G401 (cell line): ENCODE measurements around the gene UGT3A1. TPM values are rescaled to one million over a fixed set of nuclear protein-coding genes. Genes with fewer than 3 reads are reported as not detected.
"Not testable (repeated sequence)": the region's sequence is repeated elsewhere in the genome, so short reads cannot be mapped to it uniquely, and the experiment has no call there.

ENCODE experiments used
- DNase-seq: peaks from one replicate; pipeline ENCODE4 v3.0.0-alpha.2; 2015; ENCODE audit warnings: low spot score
- in situ Hi-C: cut with HindIII; loops from 2 replicates; pipeline ENCODE4 v1.10.0; 2016; ENCODE audit warnings: low sequenced_read_pairs, mixed read lengths
- total RNA-seq: library from RNA; depleted of rRNA; stranded (reverse); fragments of >200 nt; shearing (Covaris generic); gene quantifications from 2 replicates; pipeline ENCODE4 v1.2.3, GENCODE V29; 2014

UGT3A1 gene
- total RNA-seq, 1 experiment from 2014 or later: not detected

- in situ Hi-C loops: no loop called here
These were observed 4.9 kb upstream of the UGT3A1 start for GRCh38 chr5:35996076-35996475.

GRCh38 chr5:35990520-35990919, 670 bp downstream of the UGT3A1 start:
- in situ Hi-C loops: no loop called here
- no peak for DNase-seq

More at GRCh38 chr5:35996076-35996475, 4.9 kb upstream of the UGT3A1 start:
- DNase-seq: no peak

GRCh38 chr5:35988529-35988928, 2.7 kb downstream of the UGT3A1 start:
- in situ Hi-C loops: no loop called here
- DNase-seq: no peak

- in situ Hi-C loops: no loop called here
- DNase-seq: no peak
These were observed 3.4 kb downstream of the UGT3A1 start for GRCh38 chr5:35987776-35988175.

- DNase-seq: no peak
- in situ Hi-C loops: no loop called here
These were observed 11.5 kb downstream of the UGT3A1 start for GRCh38 chr5:35979715-35980114.

GRCh38 chr5:35976859-35977258, 14.3 kb downstream of the UGT3A1 start:
- in situ Hi-C loops: not testable (repeated sequence)

GRCh38 chr5:35974570-35974969, 16.6 kb downstream of the UGT3A1 start:
- in situ Hi-C loops: no loop called here
- no peak for DNase-seq

More at GRCh38 chr5:35976859-35977258, 14.3 kb downstream of the UGT3A1 start:
- DNase-seq: not testable (repeated sequence)

- in situ Hi-C loops: no loop called here
- no peak for DNase-seq
These were observed 19.3 kb downstream of the UGT3A1 start for GRCh38 chr5:35971878-35972210.

- in situ Hi-C loops: no loop called here
- no peak for DNase-seq
These were observed 19.9 kb downstream of the UGT3A1 start for GRCh38 chr5:35971186-35971877.

GRCh38 chr5:35963381-35963843, 27.8 kb downstream of the UGT3A1 start:
- no peak for DNase-seq
- in situ Hi-C loops: no loop called here

GRCh38 chr5:35960328-35960727, 30.9 kb downstream of the UGT3A1 start:
- DNase-seq: no peak
- in situ Hi-C loops: no loop called here

GRCh38 chr5:35956429-35956828, 34.8 kb downstream of the UGT3A1 start:
- in situ Hi-C loops: no loop called here
- DNase-seq: no peak

GRCh38 chr5:35954175-35954574, 37.0 kb downstream of the UGT3A1 start:
- DNase-seq: no peak
- in situ Hi-C loops: no loop called here

- no peak for DNase-seq
- in situ Hi-C loops: no loop called here
These were observed 44.1 kb downstream of the UGT3A1 start for GRCh38 chr5:35947085-35947484.

GRCh38 chr5:35939639-35940038, 51.6 kb downstream of the UGT3A1 start:
- no peak for DNase-seq
- in situ Hi-C loops: no loop called here

GRCh38 chr5:35938568-35939227, 52.5 kb downstream of the UGT3A1 start, which contains the start of gene CAPSL:
Gene CAPSL, minus strand, starts transcription at chr5:35938622. Its CDS starts 17,502 bp downstream, at chr5:35921120.
- in situ Hi-C loops: no loop called here
- DNase-seq: peak; percentile 25

- DNase-seq: peak; percentile 42
- in situ Hi-C loops: no loop called here
These were observed 64.7 kb downstream of the UGT3A1 start for GRCh38 chr5:35926389-35927051.

GRCh38 chr5:35924950-35925722, 66.1 kb downstream of the UGT3A1 start:
- peak; percentile 22 for DNase-seq
- in situ Hi-C loops: no loop called here

GRCh38 chr5:35924122-35924949, 66.9 kb downstream of the UGT3A1 start:
- in situ Hi-C loops: no loop called here

More at GRCh38 chr5:35924122-35924949, 66.9 kb downstream of the UGT3A1 start:
- DNase-seq: no peak
